NCI-H2029 treated with DMSO at 0.1 percent for 48 hours (cell line): ENCODE measurements around the gene ERMARD.

Source experiments
- DNase-seq: peaks from one replicate; lab custom pipeline; 2025; lab: John Stamatoyannopoulos, UW

ERMARD gene

DNA sequence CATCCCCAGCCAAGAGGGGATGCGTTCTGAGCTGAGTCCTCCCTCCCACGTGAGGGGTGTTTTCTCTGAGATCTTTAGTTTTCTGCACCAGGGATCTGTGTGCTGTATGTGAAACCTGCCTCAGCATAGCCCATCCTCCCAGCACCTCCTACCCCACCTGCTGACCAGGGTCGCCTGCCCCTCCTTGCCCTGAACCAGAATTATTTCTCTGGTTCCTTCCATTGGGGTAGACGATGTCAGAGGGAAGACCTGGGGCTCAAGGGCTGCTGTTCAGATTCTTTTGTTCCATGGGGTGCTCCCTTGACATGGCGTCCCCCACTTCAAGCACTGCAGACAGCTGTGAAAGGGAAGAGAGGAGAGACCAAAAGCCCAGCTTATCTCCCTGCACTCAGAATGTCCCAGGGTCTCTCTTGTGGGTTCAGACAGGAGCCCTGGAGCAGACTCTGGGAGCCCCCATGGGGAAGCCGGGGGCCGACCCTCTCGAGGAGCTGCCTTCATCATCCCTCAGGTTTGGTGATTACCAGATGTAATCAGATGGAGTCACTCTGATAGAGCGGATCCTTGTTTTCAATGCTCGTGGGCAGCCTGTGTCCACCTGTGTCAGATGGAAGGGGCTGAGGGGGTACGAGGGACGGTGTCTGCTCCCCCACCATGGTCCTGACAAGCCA, 74.3 kb downstream of the ERMARD start:
- DNase-seq = no peak

DNA sequence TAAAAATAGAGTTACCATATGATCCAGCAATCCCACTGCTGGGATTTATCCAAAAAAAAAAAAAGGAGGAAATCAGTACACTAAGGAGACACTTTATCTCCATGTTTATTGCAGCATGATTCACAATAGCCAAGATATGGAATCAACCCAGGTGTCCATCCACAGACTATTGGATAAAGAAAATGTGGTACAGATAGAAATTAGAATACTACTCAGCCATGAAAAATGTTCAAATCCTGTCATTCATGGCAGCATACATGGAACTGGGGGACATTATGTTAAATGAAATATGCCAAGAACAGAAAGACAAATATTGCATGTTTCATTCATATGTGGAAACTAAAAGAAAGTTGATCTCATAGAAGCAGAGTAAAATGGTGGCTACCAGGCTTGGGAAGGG, 75.3 kb downstream of the ERMARD start:
- no peak for DNase-seq

DNA sequence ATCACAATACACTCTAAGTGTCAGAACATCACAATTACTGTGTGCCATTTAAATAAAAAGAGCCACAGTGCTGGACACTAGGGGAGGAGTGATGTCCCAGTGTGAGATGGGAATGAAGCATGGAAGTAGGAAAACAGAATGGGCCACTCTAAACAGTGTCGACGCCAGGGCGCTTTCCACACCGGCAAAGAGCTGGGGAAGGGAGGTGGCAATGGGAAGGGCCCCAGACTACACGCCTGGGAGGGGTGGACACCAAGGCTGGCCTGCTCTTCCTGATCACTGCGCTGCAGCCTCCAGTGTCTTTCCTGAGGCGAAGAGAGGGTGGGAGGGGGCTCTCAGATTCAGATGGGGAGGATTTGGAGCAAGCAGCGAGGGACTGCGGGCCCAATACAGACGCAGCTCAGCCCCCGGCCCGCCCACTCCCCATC, 75.9 kb downstream of the ERMARD start:
- no peak for DNase-seq

DNA sequence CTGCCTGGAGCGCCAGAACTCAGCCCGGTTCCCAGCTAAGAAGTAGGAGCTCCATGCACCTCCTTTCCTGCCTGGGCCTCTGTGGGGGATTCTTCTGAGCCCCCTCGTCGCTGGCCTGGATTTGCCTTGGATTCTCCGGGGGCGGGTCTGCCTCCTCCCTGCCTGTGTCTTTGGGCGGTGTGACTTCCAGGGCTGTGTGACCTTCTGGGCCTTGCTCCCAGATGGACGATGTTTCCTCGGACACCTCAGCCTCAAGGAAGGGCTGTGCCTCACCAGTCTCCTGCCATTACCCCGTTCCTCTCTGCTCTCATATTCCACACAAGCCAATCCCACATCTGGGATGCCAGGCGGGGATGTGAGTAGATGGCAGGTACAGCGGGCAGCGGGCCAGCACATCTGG, 76.8 kb downstream of the ERMARD start:
- DNase-seq = no peak

DNA sequence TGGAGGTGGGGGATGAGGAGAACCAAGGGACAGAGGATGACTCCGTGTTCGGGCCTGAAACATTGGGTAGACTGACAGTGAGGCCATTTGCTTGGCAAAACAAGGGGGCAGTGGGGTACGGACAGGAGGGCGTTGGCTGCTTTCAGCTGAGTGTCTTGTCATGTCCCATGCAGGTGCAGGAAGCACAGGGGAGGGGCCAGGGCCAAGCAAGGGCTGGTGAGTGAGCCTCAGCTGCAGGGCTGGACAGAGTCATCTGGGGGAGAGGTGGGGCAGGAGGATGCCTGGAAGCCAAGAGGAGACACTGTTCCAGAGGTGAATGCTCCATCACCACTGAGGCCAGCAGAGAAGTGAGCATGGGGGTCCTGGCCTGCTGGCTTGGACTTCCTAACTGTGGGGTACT, 78.4 kb downstream of the ERMARD start:
- no peak for DNase-seq

DNA sequence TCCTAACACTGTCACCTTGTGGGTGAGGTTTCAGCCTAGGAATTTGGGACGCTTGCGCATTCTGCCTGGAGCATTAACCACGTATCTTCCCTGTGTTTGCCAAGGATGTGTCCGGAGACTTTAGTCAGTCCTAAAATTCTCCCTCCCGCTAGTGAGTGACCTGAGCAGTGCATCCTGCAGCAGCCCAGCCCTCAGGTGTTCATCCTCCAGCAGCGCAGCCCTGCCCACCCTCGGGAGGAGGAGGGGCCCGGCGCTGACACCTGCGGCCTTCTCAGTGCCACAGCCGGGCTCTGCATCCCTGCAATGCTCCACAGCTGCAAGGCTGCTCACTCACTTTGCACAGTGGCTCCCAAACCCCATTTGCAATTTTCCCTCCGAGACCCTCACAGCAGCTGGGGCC, 79.5 kb downstream of the ERMARD start:
- no peak for DNase-seq
